WTC11 (cell line): ENCODE measurements around the gene AMACR. TPM values are rescaled to one million over a fixed set of nuclear protein-coding genes. Genes with fewer than 3 reads are reported as not detected.

ENCODE experiments used
- ATAC-seq: fragments of 200-7000 bp; cut with Tn5 transposase; 2 replicates; pipeline ENCODE4 v1.10.0; 2021; ENCODE audit warnings: mild to moderate bottlenecking, moderate library complexity
- CTCF ChIA-PET: fragments of 300-600 bp; sonication (Branson Sonifier 250); formaldehyde crosslinking; loops from one replicate; lab custom pipeline; 2021; ENCODE audit warnings: antibody characterized with exemption; lab: Charles Lee
- POLR2A ChIA-PET: fragments of 350-600 bp; sonication (Branson Sonifier 250); formaldehyde crosslinking; loops from one replicate; lab custom pipeline; 2021; ENCODE audit warnings: antibody characterized with exemption; lab: Charles Lee
- DNase-seq: peaks from one replicate; pipeline ENCODE4 v3.0.0; 2021; ENCODE audit warnings: low spot score
- H3K27ac Mint-ChIP-seq: 2 replicates; pipeline ENCODE4 v1.8.0; 2021; ENCODE audit warnings: mixed read lengths
- H3K27me3 Mint-ChIP-seq: 2 replicates; pipeline ENCODE4 v1.8.0; 2021; ENCODE audit warnings: low read depth, mild to moderate bottlenecking, moderate library complexity, mixed read lengths
- H3K36me3 Mint-ChIP-seq: 2 replicates; pipeline ENCODE4 v1.8.0; 2021; ENCODE audit warnings: mixed read lengths
- H3K4me1 Mint-ChIP-seq: 2 replicates; pipeline ENCODE4 v1.8.0; 2022; ENCODE audit warnings: mixed read lengths
- H3K4me3 Mint-ChIP-seq: 2 replicates; pipeline ENCODE4 v1.8.0; 2021; ENCODE audit warnings: mild to moderate bottlenecking, moderate library complexity, mixed read lengths
- H3K9me3 Mint-ChIP-seq: 2 replicates; pipeline ENCODE4 v1.8.0; 2021; ENCODE audit warnings: mixed read lengths
- AR ChIP-seq: fragments of 250-450 bp; sonication (Bioruptor Pico); IDR thresholded peaks from 2 replicates; pipeline ENCODE4 v1.9.0; 2021; ENCODE audit warnings: mild to moderate bottlenecking
- ARID4B ChIP-seq: sonication (generic); formaldehyde crosslinking; IDR thresholded peaks from 2 replicates; pipeline ENCODE4 v1.8.0; 2023; ENCODE audit warnings: missing genetic modification reagents, mild to moderate bottlenecking, borderline replicate concordance
- ATF1 ChIP-seq: sonication (generic); formaldehyde crosslinking; IDR thresholded peaks from 2 replicates; pipeline ENCODE4 v1.8.1; 2023; ENCODE audit warnings: mild to moderate bottlenecking, moderate library complexity, missing genetic modification reagents
- CTCF ChIP-seq: fragments of 200-600 bp; IDR thresholded peaks from 2 replicates; pipeline ENCODE4 v1.8.0; 2022; ENCODE audit warnings: antibody characterized with exemption
- FOXP1 ChIP-seq: sonication (generic); formaldehyde crosslinking; IDR thresholded peaks from 2 replicates; pipeline ENCODE4 v1.8.0; 2022; ENCODE audit warnings: missing genetic modification reagents, mild to moderate bottlenecking, moderate library complexity, borderline replicate concordance
- GABPB1 ChIP-seq: sonication (generic); formaldehyde crosslinking; IDR thresholded peaks from 2 replicates; pipeline ENCODE4 v1.8.1; 2023; ENCODE audit warnings: mild to moderate bottlenecking, missing genetic modification reagents
- GRHL2 ChIP-seq: fragments of 250-450 bp; sonication (Bioruptor Pico); IDR thresholded peaks from 2 replicates; pipeline ENCODE4 v1.8.0; 2022; ENCODE audit warnings: mild to moderate bottlenecking, moderate library complexity; ENCODE audit not compliant: insufficient replicate concordance, severe bottlenecking
- IRF1 ChIP-seq: sonication (generic); formaldehyde crosslinking; IDR thresholded peaks from 2 replicates; pipeline ENCODE4 v1.8.0; 2023; ENCODE audit warnings: missing genetic modification reagents
- IRF2 ChIP-seq: sonication (generic); formaldehyde crosslinking; IDR thresholded peaks from 2 replicates; pipeline ENCODE4 v1.8.0; 2022; ENCODE audit warnings: low read depth, missing genetic modification reagents, borderline replicate concordance
- JAZF1 ChIP-seq: fragments of 250-450 bp; sonication (Bioruptor Pico); IDR thresholded peaks from 2 replicates; pipeline ENCODE4 v1.9.0; 2021; ENCODE audit warnings: moderate library complexity, mild to moderate bottlenecking, inconsistent platforms
- MLX ChIP-seq: sonication (generic); formaldehyde crosslinking; IDR thresholded peaks from 2 replicates; pipeline ENCODE4 v1.8.1; 2023; ENCODE audit warnings: mild to moderate bottlenecking, missing genetic modification reagents, moderate library complexity
- MXD4 ChIP-seq: fragments of 250-450 bp; sonication (Bioruptor Pico); IDR thresholded peaks from 2 replicates; pipeline ENCODE4 v1.8.0; 2021; ENCODE audit warnings: mild to moderate bottlenecking, moderate library complexity, borderline replicate concordance
- PRRX2 ChIP-seq: fragments of 250-450 bp; sonication (Bioruptor Pico); IDR thresholded peaks from 2 replicates; pipeline ENCODE4 v1.8.0; 2021; ENCODE audit warnings: mild to moderate bottlenecking
- SMAD3 ChIP-seq: sonication (generic); formaldehyde crosslinking; IDR thresholded peaks from 2 replicates; pipeline ENCODE4 v1.8.0; 2022; ENCODE audit warnings: missing genetic modification reagents, mild to moderate bottlenecking, borderline replicate concordance
- SMAD4 ChIP-seq: sonication (generic); formaldehyde crosslinking; IDR thresholded peaks from 2 replicates; pipeline ENCODE4 v1.8.0; 2022; ENCODE audit warnings: mild to moderate bottlenecking, missing genetic modification reagents
- STAT6 ChIP-seq: sonication (generic); formaldehyde crosslinking; conservative IDR thresholded peaks from 2 replicates; pipeline ENCODE4 v1.8.1; 2023; ENCODE audit warnings: mild to moderate bottlenecking, low read depth, missing genetic modification reagents, moderate library complexity
- ZBTB43 ChIP-seq: sonication (generic); formaldehyde crosslinking; IDR thresholded peaks from 2 replicates; pipeline ENCODE4 v1.8.1; 2023; ENCODE audit warnings: mild to moderate bottlenecking, missing genetic modification reagents
- ZNF138 ChIP-seq: sonication (generic); formaldehyde crosslinking; conservative IDR thresholded peaks from 2 replicates; pipeline ENCODE4 v1.8.1; 2022; ENCODE audit warnings: mild to moderate bottlenecking, moderate library complexity, missing genetic modification reagents
- ZNF263 ChIP-seq: sonication (generic); formaldehyde crosslinking; IDR thresholded peaks from 2 replicates; pipeline ENCODE4 v1.8.1; 2022; ENCODE audit warnings: low read depth, mild to moderate bottlenecking, moderate library complexity, missing genetic modification reagents
- ZNF423 ChIP-seq: fragments of 250-450 bp; sonication (Bioruptor Pico); IDR thresholded peaks from 2 replicates; pipeline ENCODE4 v2.1.2; 2022; ENCODE audit warnings: mild to moderate bottlenecking, moderate library complexity
- total RNA-seq: library from RNA; stranded (reverse); gene quantifications from 3 replicates; pipeline ENCODE4 v1.2.3, GENCODE V29; 2021

The AMACR gene
- total RNA-seq, 1 experiment from 2014 or later: 11.9 TPM

- no peak for DNase-seq
- H3K36me3 Mint-ChIP-seq: peaks cover 5% of the 10 kb centered on the region
- H3K27ac Mint-ChIP-seq: peak overlapping the region; percentile 21; the same call in 1 of the 2 replicates
- no peaks in the 10 kb centered on the region for H3K9me3 Mint-ChIP-seq
- no peaks in the 10 kb centered on the region for H3K27me3 Mint-ChIP-seq
- TF ChIP-seq ZNF138 (CRISPR knock-in tag): no peak
- TF ChIP-seq IRF2 (CRISPR knock-in tag): no peak
- no peak for TF ChIP-seq ATF1 (CRISPR knock-in tag)
- no peak for TF ChIP-seq PRRX2 (CRISPR knock-in tag)
- no peak for TF ChIP-seq ARID4B
- TF ChIP-seq JAZF1 (CRISPR knock-in tag): no peak
- TF ChIP-seq SMAD4 (CRISPR knock-in tag): no peak
- no peak for TF ChIP-seq MXD4
- no peak for TF ChIP-seq FOXP1 (CRISPR knock-in tag)
- TF ChIP-seq STAT6: no peak
- no peak for TF ChIP-seq GRHL2 (CRISPR knock-in tag)
- TF ChIP-seq SMAD3: no peak
- TF ChIP-seq, all 79 proteins: peak for 0
- H3K4me3 Mint-ChIP-seq: no peak overlapping the region
- peaks cover 24% of the 10 kb centered on the region for H3K4me1 Mint-ChIP-seq
- ChIA-PET CTCF (interaction anchor here (1.0 to 2.8 kb wide), 3 partner anchors 12 to 26 kb away, joined by 5 to 12 read pairs (median 5); partner anchors contain the start of gene AMACR), POLR2A (interaction anchor here (0.5 kb wide), 1 partner anchor 526 kb away, joined by 4 read pairs; no protein-coding TSS in a partner anchor)
- peak; percentile 47; the same call in 1 of the 2 replicates for ATAC-seq
These were observed 12.0 kb downstream of the AMACR start for GRCh38 chr5:33995865-33996264.

GRCh38 chr5:33994845-33995244 lies 13.0 kb downstream of the AMACR start:
- CTCF ChIA-PET: no interaction called here
- POLR2A ChIA-PET: no interaction called here
- Mint-ChIP-seq H3K9me3 (no peaks in the 10 kb centered on the region), H3K27me3 (no peaks in the 10 kb centered on the region), H3K4me1 (peaks cover 22% of the 10 kb centered on the region)
- TF ChIP-seq IRF1 (CRISPR knock-in tag) (no peak), CTCF (no peak), ZNF263 (no peak), ZBTB43 (CRISPR knock-in tag) (no peak), GABPB1 (CRISPR knock-in tag) (peak; percentile 69), SMAD3 (no peak), ZNF423 (no peak), MLX (CRISPR knock-in tag) (no peak), AR (CRISPR knock-in tag) (no peak)
- TF ChIP-seq, all 79 proteins: peak for 1
- H3K27ac Mint-ChIP-seq: peak overlapping the region; percentile 41; the same call in 1 of the 2 replicates
- H3K4me3 Mint-ChIP-seq: no peak overlapping the region
- ATAC-seq (no peak), DNase-seq (no peak)
- peaks cover 5% of the 10 kb centered on the region for H3K36me3 Mint-ChIP-seq
